Body of pancreas (tissue), 4 donors: ENCODE measurements around the gene PCDH15. TPM values are rescaled to one million over a fixed set of nuclear protein-coding genes. Genes with fewer than 3 reads are reported as not detected.
A peak's percentile ranks its signal among the peaks of the same experiment; 100 is the strongest.

ENCODE experiments used
- ATAC-seq: fragments of 150-250 bp; one replicate; pipeline ENCODE4 v1.9.1; 2016
- DNase-seq, 4 donors: peaks; one replicate each; pipeline ENCODE4 v3.0.0-alpha.2; 2019
- H3K27ac ChIP-seq, 4 donors: fragments of 200-600 bp; sonication (generic); 1 replicate in 3 of 4; 2 replicates in 1 of 4; pipeline versions ENCODE4 v1.5.1 to v1.6.1; 2016 to 2019; ENCODE audit warnings: mild to moderate bottlenecking in 1 of 4, mixed read lengths in 1 of 4, moderate library complexity in 1 of 4
- H3K27me3 ChIP-seq, 2 donors: fragments of 200-600 bp; sonication (generic); one replicate each; pipeline ENCODE4 v1.6.0; 2016; ENCODE audit warnings: mild to moderate bottlenecking in 1 of 2
- H3K36me3 ChIP-seq, 2 donors: fragments of 200-600 bp; sonication (generic); replicated peaks in 1 of 2; 2 replicates each; pipeline ENCODE4 v1.5.1; 2016; ENCODE audit warnings: low read depth in 2 of 2; ENCODE audit not compliant: insufficient read depth in 1 of 2
- H3K4me1 ChIP-seq: fragments of 200-600 bp; sonication (generic); one replicate; pipeline ENCODE4 v1.6.0; 2016
- H3K4me3 ChIP-seq, 2 donors: fragments of 200-600 bp; sonication (generic); 1 replicate in 1 of 2; 2 replicates in 1 of 2; pipeline ENCODE4 v1.5.1; 2016 to 2019
- H3K9me3 ChIP-seq, 3 donors: fragments of 200-600 bp; sonication (generic); 1 replicate in 2 of 3; 2 replicates in 1 of 3; pipeline ENCODE4 v1.5.1; 2016
- CTCF ChIP-seq, 7 experiments: fragments of 450-650 bp in 4 of 7; fragments of 200-600 bp in 3 of 7; sonication (generic) in 3 of 7; IDR thresholded peaks; one replicate each; pipeline ENCODE4 v1.5.1; 2016 to 2019; ENCODE audit warnings: antibody characterized with exemption in 7 of 7
- POLR2A ChIP-seq, 3 donors: fragments of 450-650 bp; IDR thresholded peaks; one replicate each; pipeline ENCODE4 v1.6.1; 2016; ENCODE audit warnings: antibody characterized with exemption in 3 of 3, mild to moderate bottlenecking in 2 of 3
- WGBS, 2 donors: methylation state at CpG; one replicate each; pipeline ENCODE4 v1.1.5; 2017; 5-methylcytosine and 5-hydroxymethylcytosine counted together
- intact Hi-C: fragments of 100-400 bp; cut with DNase I; formaldehyde crosslinking; loops from one replicate; pipeline ENCODE4 v1.15.1; 2023
- total RNA-seq, 2 donors: library from RNA; depleted of rRNA; stranded (reverse); fragments of >200 nt; gene quantifications; one replicate each; pipeline ENCODE4 v1.1.0, GENCODE V29; 2016

Gene PCDH15
- total RNA-seq, 2 donors from 2014 or later, result not detected

DNA sequence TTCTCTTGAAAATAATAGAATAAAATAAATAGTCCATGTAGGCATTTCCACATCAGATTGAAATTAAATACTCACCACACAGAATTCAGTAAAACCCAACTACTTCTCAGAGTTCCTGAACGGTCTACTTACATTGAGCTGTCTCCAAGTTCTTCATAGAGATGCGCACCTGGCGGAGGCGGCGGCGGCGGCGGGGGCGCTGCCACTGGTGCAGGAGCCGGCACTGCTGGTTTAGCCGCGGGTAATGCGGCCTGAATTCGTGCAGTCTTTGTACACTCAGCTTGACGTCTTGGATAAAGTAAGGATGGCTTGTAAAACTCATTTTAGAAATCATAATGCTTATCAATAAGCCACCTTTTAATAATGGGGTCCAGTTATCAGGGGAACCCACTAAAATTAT lies 973.8 kb downstream of the PCDH15 start:
- Histone ChIP-seq H3K4me3 (no peak overlapping the region), H3K27me3 (no peaks in the 10 kb centered on the region), H3K4me1 (no peaks in the 10 kb centered on the region), H3K36me3 (no peaks in the 10 kb centered on the region), H3K27ac (no peak overlapping the region), H3K9me3 (no peaks in the 10 kb centered on the region)
- ATAC-seq (no peak), DNase-seq (no peak)
- TF ChIP-seq POLR2A (IDR thresholded peaks at IDR 0.05), result no peak
- TF ChIP-seq CTCF (IDR thresholded peaks at IDR 0.05), result no peak
- intact Hi-C loops, result no loop called here
- WGBS, 2 donors, result 75 to 85% methylated on average over 15 of the region's 15 CpGs

- 53 to 54% methylated on average over 8 of the region's 8 CpGs for WGBS, 2 donors
- DNase-seq, result no peak
- no peak for ATAC-seq
- Histone ChIP-seq H3K27me3 (no peaks in the 10 kb centered on the region), H3K4me1 (no peaks in the 10 kb centered on the region), H3K4me3 (no peak overlapping the region), H3K36me3 (no peaks in the 10 kb centered on the region), H3K27ac (no peak overlapping the region), H3K9me3 (no peaks in the 10 kb centered on the region)
- intact Hi-C loops, result no loop called here
- TF ChIP-seq CTCF (IDR thresholded peaks at IDR 0.05) (no peak), POLR2A (IDR thresholded peaks at IDR 0.05) (no peak)
Observed at GRCh38 chr10:53808677-53809372, 992.2 kb downstream of the PCDH15 start.

DNA sequence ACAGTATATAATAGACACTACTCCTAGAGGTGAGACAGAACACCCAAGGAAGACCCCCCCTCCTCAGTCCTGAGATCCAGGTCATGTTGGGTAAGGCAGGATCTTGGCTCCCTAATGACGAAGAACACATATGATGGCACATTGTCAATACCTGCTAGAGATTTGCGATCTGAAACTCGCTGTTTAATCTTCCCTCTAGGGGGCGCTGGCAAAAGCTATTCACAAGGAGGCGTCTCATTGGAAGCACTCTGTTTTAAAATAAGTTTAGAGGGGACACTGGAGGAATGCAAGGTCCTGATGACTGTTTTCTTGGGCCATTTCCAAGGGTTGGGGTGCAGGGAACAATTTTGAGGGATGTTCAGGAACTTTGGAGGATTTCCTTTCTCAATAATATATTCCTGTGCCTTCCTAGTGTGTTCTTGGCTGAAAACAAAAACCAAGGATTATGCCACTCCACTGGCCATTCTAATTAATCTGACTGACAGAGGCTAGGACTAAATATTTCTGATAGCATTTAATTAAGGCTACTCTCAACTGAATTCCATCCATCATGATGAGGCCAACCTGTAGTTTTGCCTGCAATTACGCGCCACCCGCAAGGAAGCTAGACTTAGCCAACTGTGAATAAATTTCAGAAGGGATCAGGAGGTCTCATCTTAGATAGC lies 1014.7 kb downstream of the PCDH15 start:
- Histone ChIP-seq H3K4me3 (no peak overlapping the region), H3K27me3 (no peaks in the 10 kb centered on the region), H3K27ac (no peak overlapping the region), H3K9me3 (no peaks in the 10 kb centered on the region), H3K4me1 (no peaks in the 10 kb centered on the region), H3K36me3 (no peaks in the 10 kb centered on the region)
- ATAC-seq (no peak), DNase-seq (peak in 1 of 4 donors; percentile 8)
- intact Hi-C loops, result no loop called here
- 71 to 72% methylated on average over 8 of the region's 8 CpGs for WGBS, 2 donors
- TF ChIP-seq CTCF (IDR thresholded peaks at IDR 0.05) (no peak), POLR2A (IDR thresholded peaks at IDR 0.05) (no peak)

GRCh38 chr10:53771701-53772100 lies 1029.3 kb downstream of the PCDH15 start:
- H3K4me1 ChIP-seq, result no peaks in the 10 kb centered on the region
- no peak overlapping the region for H3K4me3 ChIP-seq
- no peaks in the 10 kb centered on the region for H3K27me3 ChIP-seq
- no peak for TF ChIP-seq CTCF (IDR thresholded peaks at IDR 0.05)
- 54 to 65% methylated on average over 10 of the region's 10 CpGs for WGBS, 2 donors
- no peak for DNase-seq
- H3K9me3 ChIP-seq, result no peaks in the 10 kb centered on the region
- H3K36me3 ChIP-seq, result no peaks in the 10 kb centered on the region
- no peak for ATAC-seq
- intact Hi-C loops, result no loop called here
- H3K27ac ChIP-seq, result no peak overlapping the region

GRCh38 chr10:53770903-53771302 lies 1030.1 kb downstream of the PCDH15 start:
- H3K27ac ChIP-seq, result no peak overlapping the region
- no peaks in the 10 kb centered on the region for H3K27me3 ChIP-seq
- no peaks in the 10 kb centered on the region for H3K9me3 ChIP-seq
- no peak overlapping the region for H3K4me3 ChIP-seq
- ATAC-seq (no peak), DNase-seq (no peak)
- TF ChIP-seq POLR2A (IDR thresholded peaks at IDR 0.05), result no peak
- no peak for TF ChIP-seq CTCF (IDR thresholded peaks at IDR 0.05)
- WGBS, 2 donors, result 9 to 16% methylated on average over 6 of the region's 6 CpGs
- intact Hi-C loops, result no loop called here
- no peaks in the 10 kb centered on the region for H3K4me1 ChIP-seq
- no peaks in the 10 kb centered on the region for H3K36me3 ChIP-seq
